GM10266 (cell line): Measurements from ENCODE around the gene ANTXR2.

ENCODE experiments used
- DNase-seq: peaks from one replicate; pipeline ENCODE4 v3.0.0; 2012; ENCODE audit errors: extremely low spot score
- CTCF ChIP-seq: IDR thresholded peaks from 2 replicates; pipeline ENCODE4 v1.5.1; 2012; ENCODE audit warnings: mild to moderate bottlenecking, low read depth; ENCODE audit not compliant: control insufficient read depth, insufficient read depth; ENCODE audit errors: missing control alignments

ANTXR2 gene

GRCh38 chr4:80098635-80099034, 25.6 kb upstream of the ANTXR2 start:
- no peak for TF ChIP-seq CTCF
- no peak for DNase-seq

GRCh38 chr4:80097400-80098177, 24.6 kb upstream of the ANTXR2 start:
- no peak for TF ChIP-seq CTCF
- DNase-seq = no peak

- DNase-seq = no peak
- TF ChIP-seq CTCF = no peak
Measured at GRCh38 chr4:80096175-80096850, 23.3 kb upstream of the ANTXR2 start.

- no peak for TF ChIP-seq CTCF
- no peak for DNase-seq
Measured at GRCh38 chr4:80094191-80094590, 21.2 kb upstream of the ANTXR2 start.

- no peak for DNase-seq
- TF ChIP-seq CTCF = no peak
Measured at GRCh38 chr4:80093563-80093962, 20.5 kb upstream of the ANTXR2 start.

- no peak for TF ChIP-seq CTCF
- no peak for DNase-seq
Measured at GRCh38 chr4:80092847-80093246, 19.8 kb upstream of the ANTXR2 start.

- DNase-seq = no peak
- no peak for TF ChIP-seq CTCF
Measured at GRCh38 chr4:80092088-80092487, 19.1 kb upstream of the ANTXR2 start.
